D721Med (cell line): ENCODE data around the gene DOHH.

ENCODE experiments used
- DNase-seq: peaks from one replicate; pipeline ENCODE4 v3.0.0; 2011; ENCODE audit warnings: low spot score; ENCODE audit not compliant: insufficient read length
- FAIRE-seq: peaks from 2 replicates; lab custom pipeline; 2011; peaks lifted over from hg19 to GRCh38; lab: Jason Lieb, UNC
- CTCF ChIP-seq: IDR thresholded peaks from 2 replicates; pipeline ENCODE4 v1.5.1; 2012; ENCODE audit warnings: mild to moderate bottlenecking, control low read depth; ENCODE audit not compliant: insufficient read depth; ENCODE audit errors: missing control alignments

The DOHH gene

GRCh38 chr19:3468211-3468610, 32.3 kb downstream of the DOHH start:
- FAIRE-seq (no peak), DNase-seq (no peak)

GRCh38 chr19:3467437-3468198, 32.9 kb downstream of the DOHH start:
- DNase-seq = no peak
- no peak for FAIRE-seq
- no peak for TF ChIP-seq CTCF

More at GRCh38 chr19:3468211-3468610, 32.3 kb downstream of the DOHH start:
- no peak for TF ChIP-seq CTCF

- no peak for TF ChIP-seq CTCF
- FAIRE-seq (no peak), DNase-seq (no peak)
Observed at GRCh38 chr19:3466635-3467034, 33.8 kb downstream of the DOHH start.

GRCh38 chr19:3465552-3465951, 34.9 kb downstream of the DOHH start:
- DNase-seq = no peak
- TF ChIP-seq CTCF = no peak
- FAIRE-seq = no peak

- DNase-seq (no peak), FAIRE-seq (no peak)
- TF ChIP-seq CTCF = no peak
Observed at GRCh38 chr19:3464587-3465235, 35.8 kb downstream of the DOHH start.

DNA sequence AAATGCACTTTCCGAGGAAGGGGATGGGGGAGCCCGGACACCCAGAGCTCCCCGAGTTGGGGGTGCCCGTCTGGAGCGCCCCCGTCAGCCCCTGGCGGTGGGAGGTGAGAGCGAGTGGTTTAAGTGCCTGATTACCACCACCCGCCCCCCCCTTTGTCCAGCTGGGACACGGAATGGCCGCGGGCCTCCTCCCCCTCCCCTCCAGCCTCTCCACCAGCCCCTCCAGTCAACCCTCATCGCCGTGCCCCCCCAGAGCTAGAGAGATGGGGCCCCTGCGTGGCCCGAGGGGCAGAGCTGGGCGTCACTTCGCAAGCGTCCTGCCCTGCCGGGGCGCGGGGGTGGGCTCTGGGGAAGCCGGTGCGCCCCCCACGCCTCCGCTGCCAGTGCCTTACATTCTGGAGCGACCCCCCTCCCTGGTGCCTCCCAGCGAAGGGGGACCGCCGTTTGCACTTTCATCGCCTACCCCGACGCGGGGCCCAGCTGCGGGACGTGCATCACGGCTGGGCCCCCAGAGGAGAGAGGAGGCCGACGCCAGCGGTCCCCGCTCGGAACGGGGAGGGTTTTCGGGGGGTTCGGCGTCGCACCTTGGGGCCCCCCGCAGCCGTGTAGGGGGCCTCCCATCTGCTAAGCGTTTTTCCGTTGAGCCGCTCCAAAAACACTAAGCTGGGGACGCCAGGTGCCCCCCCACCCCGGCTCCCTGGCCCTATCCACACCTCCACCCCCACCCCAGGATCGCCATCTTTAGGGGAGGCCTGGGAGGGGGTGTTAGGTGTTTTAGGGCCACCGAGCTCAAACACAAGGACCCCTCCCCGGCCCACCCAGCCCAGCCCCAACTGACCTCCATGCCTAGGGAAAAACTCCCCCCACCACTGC, 36.5 kb downstream of the DOHH start:
- FAIRE-seq = no peak
- no peak for DNase-seq
- TF ChIP-seq CTCF = no peak
